Measurements from ENCODE around the gene AHDC1.

- TF ChIP-seq CTCF (IDR thresholded peaks at IDR 0.05), result no peak
- TF ChIP-seq POLR2A (IDR thresholded peaks at IDR 0.05), result no peak
Measured at GRCh38 chr1:27536010-27536757, 67.8 kb downstream of the AHDC1 start.

All from ovary (tissue), 3 donors.